ENCODE measurements around the gene SLC6A9.
A peak's percentile ranks its signal among the peaks of the same experiment; 100 is the strongest.

Gene SLC6A9

GRCh38 chr1:43969746-43970466 lies 61.4 kb downstream of the SLC6A9 start, which contains the start of gene DPH2:
Gene DPH2 (plus strand): TSS chr1:43970010. CDS start chr1:43970176, 166 bp downstream.
- peak; percentile 93 for DNase-seq (ENCODE audit: low read depth)

- no peak for DNase-seq (ENCODE audit: low read depth)
These were observed 61.9 kb downstream of the SLC6A9 start for GRCh38 chr1:43969416-43969745.

GRCh38 chr1:43968348-43968948 lies 62.8 kb downstream of the SLC6A9 start:
- no peak for DNase-seq (ENCODE audit: low read depth)

GRCh38 chr1:43965316-43965715 lies 65.9 kb downstream of the SLC6A9 start:
- no peak for DNase-seq (ENCODE audit: low read depth)

GRCh38 chr1:43963890-43964289 lies 67.4 kb downstream of the SLC6A9 start:
- DNase-seq (ENCODE audit: low read depth): no peak

- DNase-seq (ENCODE audit: low read depth): no peak
These were observed 68.3 kb downstream of the SLC6A9 start for GRCh38 chr1:43963006-43963405.

- no peak for DNase-seq (ENCODE audit: low read depth)
These were observed 68.9 kb downstream of the SLC6A9 start for GRCh38 chr1:43962324-43962723.

- no peak for DNase-seq (ENCODE audit: low read depth)
These were observed 69.6 kb downstream of the SLC6A9 start for GRCh38 chr1:43961692-43962091.

GRCh38 chr1:43960798-43961197 lies 70.5 kb downstream of the SLC6A9 start:
- no peak for DNase-seq (ENCODE audit: low read depth)

GRCh38 chr1:43958351-43959255 lies 72.7 kb downstream of the SLC6A9 start:
- DNase-seq (ENCODE audit: low read depth): no peak

GRCh38 chr1:43957407-43958040 lies 73.7 kb downstream of the SLC6A9 start:
- DNase-seq (ENCODE audit: low read depth): no peak

GRCh38 chr1:43956234-43956633 lies 75.0 kb downstream of the SLC6A9 start:
- no peak for DNase-seq (ENCODE audit: low read depth)

- no peak for DNase-seq (ENCODE audit: low read depth)
These were observed 77.2 kb downstream of the SLC6A9 start for GRCh38 chr1:43954036-43954435.

GRCh38 chr1:43953361-43953760 lies 77.9 kb downstream of the SLC6A9 start:
- DNase-seq (ENCODE audit: low read depth): no peak

GRCh38 chr1:43952731-43953346 lies 78.4 kb downstream of the SLC6A9 start:
- DNase-seq (ENCODE audit: low read depth): no peak

- DNase-seq (ENCODE audit: low read depth): no peak
These were observed 80.0 kb downstream of the SLC6A9 start for GRCh38 chr1:43951021-43951985.

- no peak for DNase-seq (ENCODE audit: low read depth)
These were observed 81.6 kb downstream of the SLC6A9 start for GRCh38 chr1:43949678-43950077.

- no peak for DNase-seq (ENCODE audit: low read depth)
These were observed 83.3 kb downstream of the SLC6A9 start for GRCh38 chr1:43947874-43948437.

GRCh38 chr1:43947061-43947873 lies 84.0 kb downstream of the SLC6A9 start:
- DNase-seq (ENCODE audit: low read depth): no peak

Data from non-pigmented ciliary epithelial cell (primary cell).